ENCODE data around the gene SDK2.
A peak's percentile ranks its signal among the peaks of the same experiment; 100 is the strongest.

SDK2 gene

DNA sequence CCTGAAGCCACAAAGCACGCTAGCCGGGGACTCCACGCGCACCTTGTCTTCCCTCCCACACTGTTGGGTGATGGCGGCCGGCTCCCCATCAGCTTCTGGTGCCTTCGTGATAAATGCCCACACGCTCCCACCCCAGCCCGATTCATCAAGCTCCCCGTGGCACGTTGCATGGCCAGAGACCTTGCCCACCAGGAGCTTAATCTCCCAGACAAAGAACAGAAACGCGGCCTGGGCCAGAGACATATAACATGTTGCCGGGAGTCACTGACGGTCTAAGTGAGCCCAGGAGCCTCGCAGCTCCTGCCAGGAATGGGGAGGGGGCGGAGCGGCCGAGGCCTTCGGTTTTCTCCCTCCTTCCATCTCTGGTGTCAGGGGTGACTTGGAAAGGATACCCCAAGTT is 93.1 kb downstream of the SDK2 start:
- no peak for DNase-seq

DNA sequence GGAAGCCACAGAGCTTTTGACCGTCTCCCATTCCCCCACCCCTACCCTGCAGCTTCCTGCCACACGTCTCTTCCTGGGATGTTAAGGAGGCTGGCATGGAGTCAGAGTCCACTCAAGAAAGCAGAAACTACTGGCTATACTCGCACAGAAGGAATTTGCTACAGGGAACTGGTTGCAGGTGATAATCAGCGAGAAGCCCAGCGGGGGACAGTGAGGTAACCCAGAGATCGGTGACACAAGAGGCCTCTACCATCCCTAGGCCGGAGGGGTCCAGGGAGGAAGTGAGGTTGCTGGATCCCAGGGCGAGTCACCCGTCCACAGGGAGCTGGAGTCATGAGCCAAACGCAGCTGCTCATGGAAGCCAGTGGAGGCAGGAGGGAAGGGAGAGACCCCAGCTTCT is 93.7 kb downstream of the SDK2 start:
- DNase-seq: peak; percentile 4

DNA sequence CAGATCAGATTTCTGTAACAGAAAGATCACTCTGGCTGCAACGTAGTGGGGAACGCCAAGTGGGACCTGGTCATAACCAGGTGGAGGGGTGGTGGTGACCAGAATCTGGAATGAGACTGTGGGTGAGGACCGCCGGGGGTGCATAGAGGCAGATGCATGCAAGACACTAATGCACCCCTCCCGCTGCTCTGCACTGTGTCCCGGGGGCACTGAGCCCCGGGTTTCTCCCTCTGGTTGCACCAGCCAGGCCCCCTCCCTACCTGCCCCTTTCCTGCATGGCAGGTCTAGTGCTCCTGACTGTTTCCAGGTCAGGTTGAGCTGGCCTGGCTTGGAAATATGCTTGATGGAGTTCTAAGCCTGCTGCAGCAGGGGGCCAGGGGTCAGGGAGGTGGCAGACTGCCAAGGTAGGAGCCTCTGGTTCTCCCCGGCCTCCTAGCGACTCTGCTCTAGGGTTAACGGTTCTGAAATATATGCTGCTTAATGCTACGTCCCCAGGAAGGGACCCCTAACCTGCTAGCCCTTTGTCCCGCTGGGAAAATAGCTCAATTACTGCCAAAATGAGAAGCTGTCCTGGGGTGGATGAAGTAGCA is 94.3 kb downstream of the SDK2 start:
- peak; percentile 42 for DNase-seq

DNA sequence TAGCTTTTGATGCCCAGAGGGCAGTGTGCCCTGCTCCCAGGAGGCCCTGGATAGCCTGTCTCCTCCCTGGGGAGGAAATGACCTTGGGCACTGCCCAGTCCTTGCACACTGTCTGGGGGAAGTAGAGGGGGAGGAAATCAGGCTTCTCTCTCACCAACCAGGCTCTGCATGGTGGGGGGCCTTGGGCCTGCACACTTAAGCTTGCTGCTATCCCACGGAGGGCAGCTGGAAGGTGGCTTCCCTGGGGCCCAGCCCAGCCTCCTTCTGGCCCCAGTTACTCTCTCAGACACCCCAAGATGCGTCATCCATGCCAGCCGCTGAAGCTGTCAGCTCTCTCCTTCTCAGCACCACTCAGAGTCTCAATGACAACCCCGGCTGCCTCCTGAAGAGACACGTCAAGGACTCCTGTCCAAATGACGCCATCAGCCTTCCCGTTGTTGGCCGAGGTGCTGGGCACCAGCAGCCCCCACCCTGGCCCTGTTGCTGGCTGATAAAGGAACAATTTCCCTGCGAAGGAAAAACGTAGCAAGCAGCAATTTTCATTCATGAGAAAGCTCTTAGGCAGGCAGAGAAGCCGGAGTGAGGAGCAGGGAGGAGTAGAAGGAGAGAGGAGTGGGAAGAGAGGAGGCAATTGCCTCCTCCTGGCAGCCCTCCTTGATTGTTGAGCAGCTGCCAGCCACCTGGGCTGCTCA is 95.5 kb downstream of the SDK2 start:
- DNase-seq: no peak

DNA sequence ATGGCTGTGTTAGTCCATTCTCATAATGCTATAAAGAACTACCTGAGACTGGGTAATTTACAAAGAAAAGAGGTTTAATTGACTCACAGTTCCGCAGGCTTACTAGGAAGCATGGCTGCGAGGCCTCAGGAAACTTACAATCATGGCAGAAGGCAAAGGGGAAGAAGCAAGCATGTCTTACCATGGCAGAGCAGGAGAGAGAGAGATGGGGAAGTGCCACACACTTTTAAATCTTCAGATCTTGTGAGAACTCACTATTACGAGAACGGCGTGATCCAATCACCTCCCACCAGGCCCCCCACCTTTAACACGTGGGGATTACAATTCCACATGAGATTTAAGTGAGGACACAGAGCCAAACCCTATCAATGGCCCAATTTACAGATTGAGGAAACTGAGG is 96.5 kb downstream of the SDK2 start:
- DNase-seq: no peak

DNA sequence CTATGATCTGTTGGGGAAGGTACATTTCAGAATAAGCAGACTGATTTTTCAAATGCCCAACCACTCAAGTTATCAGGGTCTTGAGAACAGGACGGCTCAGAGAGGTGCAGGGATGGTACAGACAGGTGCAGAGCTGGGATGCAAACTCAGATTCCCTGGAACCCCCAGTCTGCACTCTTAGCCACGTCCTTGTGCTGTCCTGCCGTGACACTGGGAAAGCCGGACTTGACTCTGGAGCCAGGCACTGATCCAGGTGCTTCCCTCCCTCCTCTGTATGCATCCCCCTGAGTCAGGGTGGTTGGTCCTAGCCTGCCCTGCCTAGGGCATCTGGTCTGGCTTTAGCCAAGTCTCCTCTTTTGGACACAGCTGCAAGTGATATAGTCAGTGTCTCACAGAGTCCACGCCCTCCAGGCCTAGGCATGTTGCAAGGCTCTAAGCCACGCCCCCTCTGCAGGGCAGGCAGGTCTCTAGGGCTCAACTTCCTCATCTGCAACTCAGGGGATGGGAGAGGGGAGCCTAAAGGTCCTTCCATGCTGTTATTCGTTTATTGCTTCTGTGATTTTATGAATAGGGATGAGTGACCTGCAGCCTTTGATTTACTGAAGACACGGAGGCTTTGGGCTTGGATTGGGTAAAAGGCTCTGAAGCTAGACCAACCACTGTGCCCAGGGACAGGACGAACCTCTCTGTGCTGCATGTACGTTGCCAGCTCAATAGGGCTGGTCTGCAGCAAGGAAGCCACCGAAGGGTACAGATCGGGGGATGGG is 97.3 kb downstream of the SDK2 start:
- DNase-seq: no peak

DNA sequence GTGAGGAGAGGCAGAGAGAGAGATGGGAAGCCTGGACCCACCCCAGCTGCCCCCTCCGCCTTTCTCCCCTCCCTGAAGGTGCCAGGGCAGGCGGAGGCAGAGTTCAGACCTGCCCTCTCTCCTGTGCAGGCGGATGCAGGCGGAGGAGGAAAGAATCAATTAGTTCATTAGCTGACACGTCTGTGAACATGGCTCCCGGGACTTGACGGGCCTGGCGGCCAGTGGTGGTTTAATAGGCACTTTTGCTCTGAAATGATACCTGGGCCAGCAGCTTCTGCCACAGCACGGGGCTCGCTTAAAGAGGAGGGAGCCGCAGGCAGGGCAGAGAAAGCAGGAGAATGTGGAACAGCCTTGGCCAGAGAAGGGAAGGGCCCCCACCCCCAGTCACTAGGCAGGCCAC is 98.1 kb downstream of the SDK2 start:
- DNase-seq: no peak

DNA sequence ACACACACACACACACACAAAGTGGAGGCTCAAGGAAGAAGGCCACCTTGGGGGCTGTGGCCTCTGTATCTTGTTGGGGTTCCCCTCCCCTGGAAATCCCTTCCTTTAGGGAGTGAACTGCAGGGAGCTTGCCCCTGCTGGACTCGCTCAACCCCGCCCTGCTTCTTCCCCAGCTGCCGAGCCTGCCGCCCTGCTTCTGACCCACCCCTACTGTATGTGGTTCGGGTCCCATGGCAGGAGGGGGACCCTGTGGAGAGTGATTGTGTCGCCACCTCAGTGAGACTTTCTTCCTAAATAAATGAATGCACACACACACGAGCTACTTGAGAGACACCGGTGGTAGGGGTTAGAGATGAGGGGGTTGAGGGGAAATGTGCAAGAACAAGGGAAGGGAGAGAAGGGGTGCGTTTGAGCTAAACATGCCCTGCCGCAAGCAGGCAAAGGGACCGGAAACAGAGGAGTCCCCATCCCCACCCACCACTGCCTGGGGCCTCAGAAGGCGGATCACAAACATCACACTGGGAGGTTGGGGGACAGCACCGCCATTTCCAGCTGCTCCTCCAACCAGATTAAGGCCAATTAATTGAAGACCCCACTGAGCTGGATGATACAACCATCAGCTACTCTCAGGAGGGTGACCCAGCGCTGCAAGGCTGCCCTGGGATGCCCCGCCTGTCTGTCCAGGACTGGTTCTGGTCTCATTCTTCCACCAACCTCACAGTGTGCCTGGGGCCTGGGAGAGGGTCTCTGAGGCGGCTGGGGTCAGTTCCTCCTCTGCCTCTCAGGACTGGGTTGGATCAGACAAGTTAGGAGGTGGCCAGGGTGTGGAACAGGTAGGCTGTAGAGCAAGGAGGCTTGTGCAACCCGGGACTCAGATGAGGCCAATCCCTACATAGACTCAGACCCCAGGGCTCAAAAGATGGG is 98.9 kb downstream of the SDK2 start:
- DNase-seq: no peak

DNA sequence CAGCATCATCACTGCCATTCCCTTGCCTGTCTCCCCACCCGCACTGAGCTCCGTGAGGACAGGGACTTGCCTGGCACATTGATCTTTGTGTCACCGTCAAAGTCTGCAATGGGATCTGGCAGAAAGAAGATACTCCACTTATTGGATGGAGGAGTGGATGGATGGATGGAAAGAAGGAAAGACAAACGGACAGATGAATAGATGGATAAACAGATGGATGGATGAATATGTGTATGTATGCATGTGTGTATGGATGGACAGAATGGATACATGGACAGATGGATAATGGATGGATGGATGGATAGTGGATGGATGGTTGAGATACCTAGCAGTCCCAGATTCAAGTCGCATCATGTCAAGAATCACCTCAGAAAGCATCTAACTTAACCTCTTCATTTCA is 99.9 kb downstream of the SDK2 start:
- DNase-seq: no peak

DNA sequence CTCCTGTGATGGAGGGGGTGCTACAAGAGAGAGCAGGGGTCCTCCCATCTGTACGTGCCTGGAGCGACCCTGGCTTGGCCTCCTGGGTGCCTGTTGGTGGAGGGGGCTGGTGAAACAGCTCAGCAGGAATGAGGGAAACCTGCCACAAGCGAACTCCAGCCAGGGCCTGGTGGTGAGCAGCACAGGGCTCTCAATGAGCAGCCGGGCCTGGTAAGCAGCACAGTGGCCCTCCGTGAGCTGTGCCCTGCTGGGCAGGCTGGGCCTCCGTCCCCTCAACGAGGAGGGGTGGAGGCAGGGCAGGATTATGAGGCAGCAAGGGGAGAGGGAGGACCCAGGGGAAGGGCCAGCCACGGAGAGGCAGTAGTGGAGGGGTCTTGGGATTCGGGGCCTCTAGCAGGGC is 101.9 kb downstream of the SDK2 start:
- no peak for DNase-seq

DNA sequence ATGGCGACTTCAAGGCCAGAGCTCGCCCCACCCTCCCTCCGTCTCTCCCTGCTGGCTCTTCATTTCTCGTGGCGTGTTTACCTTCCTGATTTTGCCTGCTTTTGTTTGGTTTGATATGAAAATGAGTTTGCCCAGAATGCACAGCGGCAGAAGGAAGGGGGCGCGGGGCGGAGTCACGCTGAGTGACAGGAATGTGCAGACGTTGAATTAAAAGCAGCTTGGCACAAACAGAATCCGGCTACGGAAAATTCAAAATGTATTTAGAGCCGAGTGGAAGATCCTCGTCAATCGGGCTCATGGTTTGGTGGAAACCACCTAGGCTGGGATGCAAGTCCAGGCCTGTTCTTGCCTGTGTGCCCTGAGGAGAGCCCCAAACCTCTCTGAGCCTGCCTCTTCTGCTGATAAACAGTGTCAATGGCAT is 102.7 kb downstream of the SDK2 start:
- DNase-seq: no peak

DNA sequence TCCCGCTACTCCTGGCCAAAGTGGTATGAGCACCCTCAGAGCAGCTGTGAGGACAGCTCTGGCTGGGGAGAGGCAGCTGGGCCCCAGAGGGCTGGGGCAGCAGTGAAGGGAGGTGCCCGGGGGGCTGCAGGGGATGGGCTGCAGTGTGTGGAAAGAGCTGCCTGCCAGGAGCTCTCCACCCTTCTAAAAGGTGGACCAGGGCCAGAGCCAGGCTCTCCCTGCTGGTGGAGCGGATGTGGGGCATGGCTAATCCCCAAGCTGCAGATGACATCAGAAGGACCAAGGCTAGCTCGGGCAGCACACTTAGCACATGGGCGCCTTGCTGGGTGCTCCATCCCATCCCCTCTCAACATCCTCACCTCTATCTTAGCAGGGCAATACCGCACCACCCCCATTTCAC is 103.1 kb downstream of the SDK2 start:
- DNase-seq: no peak

DNA sequence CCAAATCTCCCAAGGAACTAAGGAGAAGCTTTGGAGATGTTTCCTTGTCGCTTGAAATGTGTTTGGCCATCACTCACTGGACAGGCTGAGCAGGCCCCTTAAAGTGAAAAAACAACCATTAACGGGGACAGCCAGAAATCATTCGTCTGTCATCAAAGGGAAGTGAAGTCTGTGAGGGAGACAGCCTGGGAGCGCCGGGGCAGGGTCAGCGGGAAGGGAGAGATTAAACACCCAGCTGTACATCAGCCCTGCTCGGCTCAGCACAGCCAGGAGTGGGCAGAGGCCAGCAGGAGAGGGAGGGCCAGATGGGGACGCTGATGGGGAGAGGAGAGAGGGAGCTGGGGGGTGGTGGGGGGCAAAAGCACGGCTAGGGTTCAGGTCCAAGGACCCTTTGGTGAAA is 105.1 kb downstream of the SDK2 start:
- no peak for DNase-seq

DNA sequence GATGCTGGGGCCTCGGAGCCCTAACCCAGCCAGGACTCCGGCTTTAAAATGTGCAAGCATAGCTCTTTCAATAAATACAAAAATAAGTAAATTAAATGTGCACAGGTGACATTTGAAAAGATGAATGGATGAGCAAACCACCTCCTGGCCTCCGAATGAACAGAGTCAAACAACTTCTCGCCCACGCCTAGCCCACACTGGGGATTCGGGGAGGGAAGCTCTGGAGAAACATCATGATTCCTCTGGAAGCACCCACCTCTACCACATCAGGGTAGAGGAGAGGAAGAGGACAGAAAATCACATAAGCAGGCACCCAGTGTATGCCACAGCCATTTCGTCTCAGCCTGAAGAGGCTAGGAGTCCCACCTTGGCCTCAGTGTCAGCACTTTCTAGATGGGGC is 105.8 kb downstream of the SDK2 start:
- no peak for DNase-seq

DNA sequence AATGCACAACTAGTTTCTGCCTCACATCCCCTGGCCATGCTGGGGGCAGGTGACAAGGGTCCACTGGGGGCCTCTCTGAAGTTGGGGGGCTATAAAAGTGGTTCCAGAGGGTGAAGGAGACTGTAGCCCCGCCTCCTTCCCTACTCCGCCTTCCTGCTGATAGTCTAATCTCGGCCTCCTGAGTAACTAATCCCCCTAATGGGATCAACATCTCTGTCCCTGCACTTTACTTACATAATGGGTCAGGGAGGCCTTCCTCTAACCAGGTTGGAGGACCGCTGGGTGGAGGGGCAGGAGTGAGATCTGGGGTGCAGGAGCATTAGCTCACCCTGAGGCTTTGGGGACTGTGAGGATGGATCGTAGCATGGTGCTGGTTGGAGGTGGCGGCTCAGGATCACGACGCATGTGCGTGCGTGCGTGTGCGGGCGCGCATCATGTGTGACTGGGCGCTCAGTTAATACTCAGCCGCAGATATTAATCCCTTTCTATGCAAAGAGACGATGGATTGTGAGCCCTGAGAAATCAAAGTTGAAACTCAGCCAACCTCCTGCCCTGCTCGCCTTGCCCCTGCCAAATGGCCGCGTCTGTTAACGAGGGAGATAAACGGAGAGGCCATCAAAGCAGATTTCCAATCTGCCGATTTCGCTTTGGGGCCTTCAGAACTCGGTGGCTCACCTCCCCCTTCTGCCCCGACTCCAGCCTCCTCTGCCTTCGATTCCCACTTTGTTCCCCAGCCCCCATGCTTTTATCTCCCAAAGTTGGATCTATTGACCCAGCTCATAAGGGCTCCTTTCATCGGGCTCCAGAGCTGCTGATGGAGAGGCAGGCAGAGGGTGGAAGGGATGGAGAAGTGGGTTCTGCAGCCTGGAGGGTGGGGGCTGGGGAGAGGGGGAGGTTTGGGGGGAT is 107.3 kb downstream of the SDK2 start:
- DNase-seq: no peak

DNA sequence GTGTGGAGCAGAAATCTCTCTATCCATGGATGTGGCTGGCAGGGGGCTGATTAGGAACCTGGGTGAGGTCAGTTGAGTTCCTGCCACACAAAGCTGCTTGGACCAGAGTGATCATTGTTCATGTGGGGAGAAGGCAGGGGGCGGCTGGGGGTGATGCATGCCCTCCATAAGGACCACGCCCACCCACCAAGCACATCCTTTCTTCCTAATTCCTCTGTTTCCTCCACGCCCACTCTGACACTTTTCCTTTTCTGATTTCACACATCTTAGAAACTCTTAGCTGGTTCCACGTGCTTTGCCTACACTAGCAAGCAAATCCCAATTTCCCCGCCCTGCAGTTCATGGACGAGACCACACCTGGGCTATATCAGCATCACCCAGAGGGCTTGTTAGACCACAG is 108.5 kb downstream of the SDK2 start:
- DNase-seq: no peak

DNA sequence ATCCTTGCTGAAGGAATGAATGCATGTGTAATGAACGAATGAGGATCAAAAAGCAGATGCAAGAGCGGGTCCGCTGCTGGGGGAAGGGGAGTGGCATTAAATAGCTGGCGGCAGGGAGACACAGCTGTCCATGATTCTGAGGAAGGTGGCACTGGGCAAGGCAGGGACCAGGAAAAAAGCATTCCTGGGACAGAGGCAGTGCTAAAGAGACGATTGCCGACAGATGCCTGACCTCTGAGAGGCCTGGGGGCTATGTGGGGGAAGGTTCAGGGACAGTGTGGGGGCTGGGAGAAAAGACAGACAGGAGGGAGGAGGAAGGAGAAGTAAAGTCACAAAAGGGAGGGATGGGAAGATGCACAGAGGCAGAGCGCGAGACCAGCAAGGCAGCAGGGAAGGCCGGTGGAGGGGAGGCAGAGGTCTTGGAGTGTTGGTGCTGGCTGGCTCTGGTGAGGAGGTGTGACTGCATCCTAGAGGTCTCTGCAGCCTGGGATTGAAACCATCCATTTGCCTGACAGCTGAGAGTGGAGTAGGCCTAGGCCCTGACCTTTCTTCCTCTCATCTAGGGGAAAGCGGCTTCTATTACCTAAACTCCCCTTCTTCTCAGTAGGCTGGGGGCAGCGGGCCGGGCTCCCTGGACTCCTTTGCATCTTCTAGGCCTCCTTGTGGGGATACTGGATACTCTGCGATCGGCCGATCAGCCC is 109.9 kb downstream of the SDK2 start:
- DNase-seq: no peak

DNA sequence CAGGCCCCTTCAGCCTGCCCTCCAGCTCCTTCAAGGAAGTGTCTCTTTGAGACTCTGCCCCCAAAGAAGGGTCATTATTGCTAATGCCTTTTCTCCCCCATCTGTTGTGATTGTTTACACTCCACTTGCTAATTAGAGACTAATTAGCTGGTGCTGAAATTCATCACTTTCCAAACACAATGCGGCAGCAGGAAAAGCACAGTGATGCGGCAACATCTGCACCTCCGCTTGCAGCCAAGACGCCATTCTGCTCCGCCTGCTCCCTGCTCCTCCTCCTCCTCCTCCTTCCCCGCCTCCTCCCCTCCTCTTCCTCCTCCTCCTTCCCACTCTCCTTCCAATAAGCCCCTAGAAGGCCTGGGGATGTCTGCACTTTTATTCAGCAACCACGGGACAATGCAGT is 110.5 kb downstream of the SDK2 start:
- DNase-seq: no peak

DNA sequence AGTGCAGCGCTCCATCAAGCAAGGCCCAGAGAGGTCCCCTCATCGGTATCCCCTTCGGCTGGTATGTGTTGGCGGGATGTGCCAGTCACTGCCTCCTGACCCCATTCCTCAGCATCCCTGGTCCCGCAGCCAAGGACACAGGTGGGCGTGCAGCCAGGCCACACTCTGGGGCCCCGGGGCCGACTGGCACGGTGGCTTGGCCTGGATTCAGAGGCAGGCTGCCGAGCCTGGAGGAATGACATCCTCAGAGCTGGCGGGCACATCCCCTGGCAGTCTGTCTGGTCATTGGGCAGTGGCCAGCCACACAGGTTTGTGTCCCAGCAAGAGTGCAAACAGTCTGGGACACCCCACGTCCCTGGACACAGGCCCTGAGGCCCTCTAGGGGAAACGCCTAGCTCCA is 111.1 kb downstream of the SDK2 start:
- no peak for DNase-seq

DNA sequence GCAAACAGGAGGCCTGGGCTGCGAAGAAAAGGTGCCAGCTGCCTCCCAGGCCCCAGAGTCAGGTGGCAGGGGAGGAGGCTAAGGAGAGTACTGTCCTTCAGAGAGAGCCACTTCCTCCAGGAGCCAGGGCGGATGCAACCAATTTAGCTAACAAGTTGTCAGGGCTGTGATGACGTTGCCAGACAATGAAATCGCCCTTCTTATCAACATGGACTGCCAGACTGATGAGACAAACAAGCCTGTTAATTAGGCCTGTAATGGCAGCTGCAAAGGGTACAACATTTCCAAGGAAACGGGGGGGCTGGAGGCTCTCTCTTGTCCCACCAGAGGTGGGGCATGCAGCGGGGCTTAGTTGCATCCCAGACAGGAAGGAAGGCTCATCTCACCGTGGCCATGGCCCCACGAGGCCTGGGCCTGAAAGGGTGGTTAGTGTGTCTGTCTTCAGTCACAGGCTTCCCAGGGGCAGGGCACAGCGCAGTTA is 111.8 kb downstream of the SDK2 start:
- DNase-seq: peak; percentile 8

DNA sequence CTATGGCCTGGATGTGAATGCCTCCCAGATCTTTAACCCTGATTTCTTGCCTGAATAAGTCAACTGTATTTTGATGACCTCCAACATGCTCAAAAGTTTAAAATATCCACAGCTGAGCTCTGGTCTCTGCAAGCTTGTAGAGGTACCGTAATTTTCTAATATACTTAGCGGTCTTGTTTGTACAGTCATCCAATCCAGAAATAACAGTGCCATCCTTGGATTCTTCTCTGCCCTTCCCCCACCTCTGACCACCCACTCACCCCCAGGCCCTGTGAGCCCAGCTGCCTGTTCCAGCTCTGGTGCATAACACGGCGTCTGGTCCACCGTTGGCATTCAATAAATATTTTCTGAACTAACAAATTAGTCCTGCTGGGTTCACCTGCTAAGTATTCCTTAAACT is 113.1 kb downstream of the SDK2 start:
- no peak for DNase-seq

Measured in DMS79 treated with DMSO at 0.1 percent for 48 hours (cell line).